Kidney glomerular epithelial cell (primary cell): Measurements from ENCODE around the gene GAB4.
"Not testable (repeated sequence)": the region's sequence is repeated elsewhere in the genome, so short reads cannot be mapped to it uniquely, and the experiment has no call there.

Experiments
- DNase-seq: peaks from one replicate; lab custom pipeline; 2025; lab: John Stamatoyannopoulos, UW

Gene GAB4

GRCh38 chr22:16959345-16959930 is 48.6 kb downstream of the GAB4 start:
- DNase-seq = no peak

DNA sequence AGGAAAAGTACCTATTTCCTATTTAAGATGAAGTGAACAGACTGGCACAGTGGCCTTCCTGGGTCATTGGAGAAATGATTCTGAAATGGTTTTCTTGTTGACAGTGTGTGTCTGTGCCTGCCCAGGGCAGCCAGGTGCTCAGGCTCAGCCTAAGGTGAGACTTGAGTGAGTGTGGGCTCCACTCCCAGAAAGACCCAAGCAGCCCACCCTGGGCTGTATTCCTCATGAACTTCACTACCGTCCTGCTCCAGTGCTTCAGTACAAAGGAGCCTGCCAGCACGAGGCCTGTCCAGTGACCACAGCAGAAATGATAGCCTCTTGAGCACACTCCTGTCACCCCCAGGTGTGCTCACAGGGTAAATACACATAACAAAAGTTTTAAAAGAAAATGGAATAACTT is 49.5 kb downstream of the GAB4 start:
- DNase-seq = no peak

GRCh38 chr22:16957781-16958180 is 50.2 kb downstream of the GAB4 start:
- DNase-seq = no peak

DNA sequence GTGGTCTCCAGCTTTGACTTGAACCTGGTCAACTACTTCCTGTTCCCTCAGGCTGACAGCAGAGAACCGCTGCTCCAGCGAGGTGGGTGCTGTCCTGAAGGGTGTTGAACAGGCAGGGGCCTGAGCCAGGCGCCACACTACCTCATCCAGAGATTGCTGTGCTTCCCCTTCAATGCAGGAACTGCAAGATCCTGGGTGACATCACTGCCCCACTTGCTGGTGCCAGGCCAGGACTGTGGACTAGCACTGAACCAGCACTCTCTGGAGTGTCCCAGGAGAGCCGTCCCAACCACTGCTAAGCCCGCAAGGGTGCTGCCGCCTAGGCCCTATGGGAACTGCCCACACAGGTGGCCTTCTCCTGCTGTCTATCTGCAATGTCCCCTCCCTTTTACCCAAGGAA is 51.7 kb downstream of the GAB4 start:
- DNase-seq = no peak

DNA sequence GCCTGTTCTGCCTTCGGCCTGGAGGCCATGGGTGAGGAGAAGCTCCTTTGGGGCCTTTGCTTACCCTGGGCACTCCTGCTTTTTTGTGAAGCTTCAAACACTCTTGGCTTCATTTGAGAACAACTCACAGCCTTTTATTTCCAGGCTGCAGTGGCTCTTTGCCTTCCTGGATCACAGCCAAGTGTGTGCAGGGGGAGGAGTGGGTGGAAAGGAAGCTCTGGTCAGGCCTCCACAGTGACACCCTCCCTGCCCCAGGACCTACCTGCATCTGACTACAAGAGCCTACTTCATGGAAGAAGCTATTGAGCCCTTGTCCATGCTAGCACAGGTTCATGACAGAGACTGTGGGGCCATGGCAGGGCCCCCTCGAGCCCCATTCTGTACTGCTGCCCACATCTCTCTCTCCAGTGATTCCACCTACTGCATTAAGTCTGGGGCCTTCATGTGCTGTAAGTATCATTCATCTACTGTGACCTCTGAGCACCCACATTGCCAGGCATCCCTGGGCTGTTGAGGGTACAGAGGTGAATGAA is 52.3 kb downstream of the GAB4 start:
- DNase-seq = no peak

GRCh38 chr22:16955081-16955480 is 52.9 kb downstream of the GAB4 start:
- DNase-seq = no peak

DNA sequence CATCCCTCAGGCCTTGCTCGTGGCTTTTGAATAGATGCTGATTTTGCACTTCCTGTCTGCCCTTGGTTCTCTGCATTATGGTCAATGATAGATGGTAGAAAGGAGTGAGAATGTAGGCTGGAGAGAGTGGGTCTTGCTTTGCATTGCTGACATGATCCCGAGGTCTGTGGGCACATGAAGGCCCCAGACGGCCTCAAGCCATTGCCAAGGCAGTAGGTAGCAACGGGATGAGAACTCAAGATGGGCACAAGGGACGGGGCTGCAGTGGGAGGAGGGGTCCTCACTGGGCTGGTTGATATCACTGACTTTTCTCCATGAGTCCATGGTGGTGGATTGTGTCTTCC is 54.0 kb downstream of the GAB4 start:
- no peak for DNase-seq

DNA sequence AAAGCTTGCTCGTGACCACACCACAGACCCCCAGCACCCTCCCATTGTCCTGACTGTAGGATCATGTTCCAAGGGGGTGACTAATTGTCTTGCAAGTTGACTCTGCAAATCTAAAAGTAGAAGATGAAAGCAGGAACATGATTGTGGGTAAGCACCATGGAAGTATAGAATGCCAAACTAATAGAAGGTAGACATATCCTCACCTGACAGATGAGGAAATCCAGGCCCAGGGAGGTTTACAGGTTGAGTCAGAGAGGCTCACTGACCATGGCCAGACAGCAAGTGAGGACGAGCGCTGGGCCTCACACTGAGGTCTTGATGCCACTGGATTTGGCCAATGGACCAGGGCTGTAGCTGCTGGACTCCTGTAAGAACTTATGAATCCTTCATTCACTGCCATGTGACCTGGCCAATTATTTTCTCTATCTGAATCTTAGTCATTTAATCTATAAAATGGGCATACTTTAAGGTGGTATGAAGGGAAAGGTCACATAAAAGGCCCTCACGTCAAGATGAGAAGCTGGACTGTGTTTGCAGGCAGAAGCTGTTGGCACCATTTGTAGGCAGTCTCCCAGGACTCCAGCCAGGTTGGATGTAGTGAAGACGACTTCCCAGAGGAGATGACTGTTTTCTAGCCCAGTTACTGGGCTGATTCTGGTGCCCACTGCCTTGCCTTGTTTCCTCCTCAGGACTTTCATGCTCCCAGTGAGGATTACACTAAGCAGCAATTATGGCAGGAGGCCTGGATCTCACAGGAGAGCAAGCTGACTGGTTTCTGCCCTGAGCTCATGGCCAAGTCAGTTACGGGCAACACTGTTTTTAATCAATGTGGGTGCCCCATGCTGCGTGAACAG is 54.6 kb downstream of the GAB4 start:
- no peak for DNase-seq

DNA sequence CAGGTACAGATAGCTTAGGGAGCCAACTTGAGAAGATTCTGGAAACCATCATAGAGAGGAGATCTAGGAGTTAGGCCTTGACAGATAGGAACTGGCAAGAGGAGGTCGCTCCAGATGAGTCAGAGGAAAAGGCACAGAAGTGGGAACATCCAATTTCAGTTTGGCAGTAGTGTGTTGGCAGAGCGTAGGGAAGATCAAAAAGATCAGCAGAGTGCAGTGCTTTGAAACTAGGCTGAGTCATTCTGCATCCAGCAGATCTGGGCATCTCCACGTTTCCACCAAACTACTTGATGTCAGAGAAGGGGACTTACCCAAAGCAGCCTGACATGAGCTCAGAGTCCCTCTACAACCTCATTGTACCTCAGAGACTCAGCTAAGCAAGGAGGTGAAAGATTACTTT is 58.5 kb downstream of the GAB4 start:
- no peak for DNase-seq

- no peak for DNase-seq
Measured at GRCh38 chr22:16937811-16938210, 70.2 kb downstream of the GAB4 start.

DNA sequence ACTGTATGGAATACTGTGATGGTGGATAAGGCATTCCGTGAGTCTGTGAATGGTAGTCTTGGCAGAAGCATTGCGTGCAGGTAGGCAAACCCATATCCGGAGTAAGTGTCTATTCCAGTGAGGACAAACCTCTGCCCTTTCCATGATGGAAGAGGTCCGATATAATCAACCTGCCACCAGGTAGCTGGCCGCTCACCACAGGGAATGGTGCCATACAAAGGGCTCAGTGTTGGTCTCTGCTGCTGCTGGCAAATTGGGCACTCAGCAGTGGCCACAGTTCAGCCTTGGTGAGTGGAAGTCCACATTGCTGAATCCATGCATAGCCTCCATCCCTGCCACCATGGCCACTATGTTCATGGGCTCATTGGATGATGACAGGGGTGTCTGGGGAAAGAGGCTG is 70.8 kb downstream of the GAB4 start:
- DNase-seq = not testable (repeated sequence)

DNA sequence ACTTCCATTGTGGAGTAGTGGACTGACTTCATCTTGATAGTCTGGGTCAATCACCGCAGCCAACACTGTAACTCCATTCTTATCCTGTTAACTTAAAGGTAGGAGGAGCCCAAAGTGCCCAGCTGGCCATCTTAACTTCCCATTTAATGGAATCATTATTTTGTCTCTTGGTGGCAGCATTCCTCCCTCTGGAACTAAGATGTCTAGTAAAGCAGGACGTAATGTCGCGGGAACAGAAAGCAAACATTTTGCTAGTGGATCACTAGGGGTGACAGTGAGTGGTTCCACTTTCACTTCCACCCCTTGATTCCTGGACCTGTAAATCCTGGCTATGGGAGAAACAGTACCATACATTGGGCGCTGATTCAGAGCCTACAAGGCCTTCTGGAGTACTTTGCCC is 71.4 kb downstream of the GAB4 start:
- no peak for DNase-seq

DNA sequence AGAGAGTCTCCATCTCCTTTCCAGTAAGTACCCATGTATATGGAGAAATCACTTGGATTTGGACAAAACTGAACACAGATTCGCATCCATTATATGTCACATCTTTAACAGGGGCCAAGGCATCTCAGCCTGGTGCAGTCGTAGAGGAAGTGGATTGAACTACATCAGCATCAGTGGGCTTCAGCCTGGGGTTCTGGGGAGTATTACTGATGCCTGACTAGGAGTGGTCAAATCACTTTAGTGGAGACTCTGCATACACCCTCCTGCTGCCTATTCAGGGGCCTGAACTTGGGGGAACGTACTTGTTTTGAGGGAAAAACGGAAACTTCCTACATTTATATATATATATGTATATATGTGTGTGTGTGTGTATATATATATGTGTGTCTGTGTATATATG is 72.8 kb downstream of the GAB4 start:
- DNase-seq = no peak

DNA sequence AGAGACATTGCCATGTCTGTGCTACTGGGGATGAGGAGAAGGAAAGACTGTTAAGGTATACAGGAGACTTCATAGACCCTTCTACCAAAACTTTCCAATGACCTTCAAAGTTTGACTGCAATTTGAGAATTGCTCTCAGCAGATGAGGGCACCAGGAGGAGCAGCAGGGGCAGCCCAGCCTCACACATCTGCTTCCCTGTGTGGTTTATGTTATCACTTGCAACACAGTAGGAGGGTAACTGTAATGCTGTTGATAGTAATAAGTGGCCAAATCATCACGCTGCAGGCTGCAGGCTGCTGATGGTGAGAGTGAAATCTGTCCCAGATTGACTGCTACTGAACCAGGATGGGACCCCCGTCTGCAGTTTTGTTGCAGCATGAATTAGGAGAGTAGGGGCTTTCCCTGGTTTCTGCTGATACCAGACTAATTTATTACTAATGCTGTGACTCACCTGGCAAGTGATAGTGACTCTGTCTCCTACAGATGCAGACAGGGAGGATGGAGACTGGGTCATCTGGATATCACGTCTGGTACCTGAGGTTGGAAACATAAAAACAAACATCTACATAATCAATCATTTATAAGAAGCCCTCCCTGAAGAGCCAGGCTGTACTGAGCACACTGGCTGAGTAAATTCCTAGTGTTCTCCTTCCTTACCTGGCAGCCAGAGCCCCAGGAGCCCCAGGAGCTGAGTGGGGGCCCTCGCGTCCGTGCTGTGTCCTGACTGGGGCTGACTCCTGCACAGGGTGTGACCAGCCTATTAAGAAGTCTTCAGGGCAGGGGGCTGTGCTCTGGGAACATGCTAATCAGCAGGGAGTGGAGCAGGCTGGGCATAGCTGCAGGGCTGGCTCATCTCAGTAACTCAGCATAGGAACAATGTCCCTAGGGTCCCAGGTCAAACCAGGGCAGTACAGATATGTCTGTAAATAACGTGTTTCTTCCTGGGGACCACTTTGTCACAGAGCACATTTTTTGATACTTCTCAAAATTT is 74.4 kb downstream of the GAB4 start:
- DNase-seq = no peak

DNA sequence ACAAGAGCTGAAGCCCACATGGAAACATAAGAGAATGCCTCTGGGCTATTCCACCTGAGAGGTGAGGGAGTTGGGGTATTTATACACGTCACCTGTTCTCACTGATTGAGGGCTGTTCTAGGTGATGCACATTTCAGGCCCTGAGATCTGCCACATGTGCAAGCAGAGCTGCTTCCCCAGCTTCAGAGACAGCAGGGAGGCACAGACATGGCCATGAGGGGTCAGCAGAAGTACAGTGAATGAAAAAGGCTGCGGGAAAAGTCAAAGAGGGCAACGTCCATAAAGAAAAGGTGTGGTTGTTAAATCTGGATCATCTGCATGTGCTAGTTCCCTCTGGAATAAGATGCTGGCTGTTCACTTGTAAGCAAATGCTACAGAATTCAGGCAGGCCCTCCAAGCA is 75.4 kb downstream of the GAB4 start:
- no peak for DNase-seq

- DNase-seq = no peak
Measured at GRCh38 chr22:16925407-16925966, 82.5 kb downstream of the GAB4 start.

DNA sequence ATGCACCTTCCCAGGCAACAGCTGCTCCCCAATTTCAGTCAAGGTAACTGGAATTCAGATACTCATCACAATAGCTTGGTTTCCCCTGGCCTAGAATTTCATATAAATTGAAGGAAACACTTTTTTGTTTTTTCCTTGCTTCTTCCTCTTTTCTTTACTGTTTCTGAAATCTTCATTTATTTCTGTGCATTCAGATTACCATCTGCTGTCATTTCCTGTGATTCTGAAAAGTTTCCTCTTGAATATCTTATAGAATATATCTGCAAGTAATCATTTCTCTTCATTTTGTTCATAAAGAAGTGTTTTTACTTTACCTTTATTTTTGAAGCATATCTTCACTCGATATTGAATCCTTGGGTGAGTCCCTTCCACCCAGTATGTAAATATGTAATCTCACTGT is 85.3 kb downstream of the GAB4 start:
- no peak for DNase-seq

- no peak for DNase-seq
Measured at GRCh38 chr22:16922076-16922475, 85.9 kb downstream of the GAB4 start.

DNA sequence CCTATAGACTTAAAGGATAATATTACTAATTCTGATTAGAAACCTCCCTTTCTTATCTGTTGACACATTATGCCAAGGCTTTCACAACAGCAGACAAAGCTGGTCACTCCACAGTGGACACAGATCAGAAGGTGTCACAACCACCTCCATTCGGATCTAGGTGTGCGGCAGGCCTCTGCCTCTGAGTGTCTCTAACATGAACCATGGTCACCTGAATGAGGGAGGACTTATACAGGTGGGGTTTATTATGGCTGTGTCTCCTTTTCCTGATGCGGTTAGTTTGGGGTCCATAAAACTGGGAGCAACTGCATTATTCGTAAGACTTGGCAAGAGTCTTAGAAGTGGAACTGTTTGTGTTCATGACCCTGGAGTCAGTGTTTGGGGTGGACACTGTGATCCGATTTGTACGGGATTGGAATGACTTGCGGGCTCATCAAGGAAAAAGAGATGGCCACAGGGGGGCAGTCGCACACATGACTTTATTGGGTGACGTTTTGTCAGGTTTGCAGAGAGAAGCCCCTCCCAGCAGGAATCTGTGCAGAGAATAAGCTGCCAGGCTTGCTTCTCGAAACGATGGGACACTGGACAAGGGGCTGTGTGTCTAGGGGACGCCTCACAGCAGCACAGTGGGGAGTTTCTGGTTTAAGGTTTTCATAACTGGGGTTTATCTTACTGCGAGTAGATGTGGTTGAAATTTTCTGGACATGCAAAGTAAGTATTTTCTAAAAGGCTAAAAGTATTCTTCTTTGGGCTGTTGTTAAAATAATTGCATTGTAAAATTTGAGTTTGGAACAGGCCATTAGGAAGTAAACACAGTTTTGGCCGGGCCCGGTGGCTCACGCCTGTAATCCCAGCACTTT is 90.6 kb downstream of the GAB4 start:
- peak; percentile 48 for DNase-seq

DNA sequence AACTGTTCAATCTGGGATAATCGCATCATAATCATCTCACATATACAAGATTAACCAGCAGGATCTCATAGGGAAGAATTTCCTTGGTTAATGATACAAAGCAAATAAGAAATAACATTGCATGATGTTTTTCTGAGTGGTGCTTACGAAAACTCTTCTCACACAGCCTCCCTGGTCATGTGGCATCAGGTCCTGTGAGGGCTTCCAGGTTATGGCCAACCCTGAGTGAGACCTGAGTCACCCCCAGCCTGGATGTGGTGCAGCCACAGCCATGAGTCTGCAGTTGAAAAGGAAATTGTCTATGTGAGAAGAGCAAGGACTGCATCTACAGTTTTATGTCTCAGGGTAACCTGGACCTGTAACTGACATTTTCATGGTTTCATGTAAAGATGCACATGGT is 92.3 kb downstream of the GAB4 start:
- no peak for DNase-seq

- DNase-seq = not testable (repeated sequence)
Measured at GRCh38 chr22:16914911-16915310, 93.1 kb downstream of the GAB4 start.
